Type B pancreatic cell (in vitro differentiated cells): ENCODE measurements around the gene BCAS3. TPM values are rescaled to one million over a fixed set of nuclear protein-coding genes. Genes with fewer than 3 reads are reported as not detected.

Source experiments
- DNase-seq: peaks from one replicate; pipeline ENCODE4 v3.0.0; 2021; ENCODE audit warnings: mixed read lengths; ENCODE audit not compliant: unreplicated experiment; ENCODE audit errors: extremely low spot score
- H3K27ac Mint-ChIP-seq: 2 replicates; pipeline ENCODE4 v1.8.0; 2021; ENCODE audit warnings: mild to moderate bottlenecking, mixed read lengths
- H3K27me3 Mint-ChIP-seq: 2 replicates; pipeline ENCODE4 v1.8.0; 2021; ENCODE audit warnings: mixed read lengths
- H3K36me3 Mint-ChIP-seq: 2 replicates; pipeline ENCODE4 v1.8.0; 2021; ENCODE audit warnings: mixed read lengths
- H3K4me1 Mint-ChIP-seq: one replicate; pipeline ENCODE4 v1.8.0; 2021; ENCODE audit warnings: mixed read lengths; ENCODE audit not compliant: unreplicated experiment
- H3K4me3 Mint-ChIP-seq: 2 replicates; pipeline ENCODE4 v1.8.0; 2021; ENCODE audit warnings: mild to moderate bottlenecking, mixed read lengths
- H3K9me3 Mint-ChIP-seq: 2 replicates; pipeline ENCODE4 v1.8.0; 2021; ENCODE audit warnings: mixed read lengths
- CTCF ChIP-seq: fragments of 200-600 bp; sonication (generic); conservative IDR thresholded peaks from 2 replicates; pipeline ENCODE4 v1.5.0; 2021; ENCODE audit warnings: antibody characterized with exemption, mild to moderate bottlenecking
- total RNA-seq: library from RNA; stranded (reverse); gene quantifications from 2 replicates; pipeline ENCODE4 v1.2.1, GENCODE V29; 2021; ENCODE audit warnings: low replicate concordance

The BCAS3 gene
- total RNA-seq, 1 donor from 2014 or later = 23.0 TPM

DNA sequence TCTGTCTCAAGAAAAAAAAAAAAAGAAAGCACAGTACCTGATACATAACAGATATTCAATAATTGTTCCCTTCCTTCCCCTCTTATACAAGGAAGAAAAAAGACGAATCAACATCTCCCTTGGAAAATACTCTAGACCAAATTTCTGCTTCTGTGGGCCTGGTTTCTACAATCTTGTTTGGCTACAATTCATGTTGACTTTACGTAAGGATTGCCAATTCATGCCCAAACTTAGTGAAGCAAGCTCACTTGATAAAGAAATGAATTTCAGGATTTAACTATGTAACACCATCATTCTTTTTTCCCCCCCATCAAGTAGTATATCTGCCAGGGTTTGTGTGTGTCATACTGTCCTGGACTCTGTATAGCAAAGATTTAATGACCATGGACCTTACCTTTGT, 587.7 kb downstream of the BCAS3 start:
- no peak overlapping the region for H3K4me3 Mint-ChIP-seq
- H3K27ac Mint-ChIP-seq = no peak overlapping the region
- peaks cover 21% of the 10 kb centered on the region for H3K4me1 Mint-ChIP-seq
- H3K36me3 Mint-ChIP-seq = no peaks in the 10 kb centered on the region
- DNase-seq = no peak
- no peaks in the 10 kb centered on the region for H3K9me3 Mint-ChIP-seq
- TF ChIP-seq CTCF = no peak
- no peaks in the 10 kb centered on the region for H3K27me3 Mint-ChIP-seq

- no peak for DNase-seq
- no peaks in the 10 kb centered on the region for H3K36me3 Mint-ChIP-seq
- no peaks in the 10 kb centered on the region for H3K9me3 Mint-ChIP-seq
Observed at GRCh38 chr17:61267847-61268246, 590.2 kb downstream of the BCAS3 start.

GRCh38 chr17:61275395-61275794, 597.7 kb downstream of the BCAS3 start:
- no peak for DNase-seq
- H3K4me1 Mint-ChIP-seq = peaks cover 9% of the 10 kb centered on the region
- no peak for TF ChIP-seq CTCF
- no peaks in the 10 kb centered on the region for H3K27me3 Mint-ChIP-seq
- H3K27ac Mint-ChIP-seq = no peak overlapping the region
- no peaks in the 10 kb centered on the region for H3K9me3 Mint-ChIP-seq
- no peak overlapping the region for H3K4me3 Mint-ChIP-seq
- H3K36me3 Mint-ChIP-seq = no peaks in the 10 kb centered on the region

More at GRCh38 chr17:61267847-61268246, 590.2 kb downstream of the BCAS3 start:
- TF ChIP-seq CTCF = no peak
- Mint-ChIP-seq H3K27me3 (no peaks in the 10 kb centered on the region), H3K4me3 (no peak overlapping the region), H3K27ac (no peak overlapping the region), H3K4me1 (peaks cover 9% of the 10 kb centered on the region)

- TF ChIP-seq CTCF = no peak
- no peak overlapping the region for H3K27ac Mint-ChIP-seq
- no peak overlapping the region for H3K4me3 Mint-ChIP-seq
- peaks cover 9% of the 10 kb centered on the region for H3K4me1 Mint-ChIP-seq
- DNase-seq = no peak
- H3K9me3 Mint-ChIP-seq = no peaks in the 10 kb centered on the region
- no peaks in the 10 kb centered on the region for H3K27me3 Mint-ChIP-seq
- no peaks in the 10 kb centered on the region for H3K36me3 Mint-ChIP-seq
Observed at GRCh38 chr17:61276806-61277205, 599.2 kb downstream of the BCAS3 start.

DNA sequence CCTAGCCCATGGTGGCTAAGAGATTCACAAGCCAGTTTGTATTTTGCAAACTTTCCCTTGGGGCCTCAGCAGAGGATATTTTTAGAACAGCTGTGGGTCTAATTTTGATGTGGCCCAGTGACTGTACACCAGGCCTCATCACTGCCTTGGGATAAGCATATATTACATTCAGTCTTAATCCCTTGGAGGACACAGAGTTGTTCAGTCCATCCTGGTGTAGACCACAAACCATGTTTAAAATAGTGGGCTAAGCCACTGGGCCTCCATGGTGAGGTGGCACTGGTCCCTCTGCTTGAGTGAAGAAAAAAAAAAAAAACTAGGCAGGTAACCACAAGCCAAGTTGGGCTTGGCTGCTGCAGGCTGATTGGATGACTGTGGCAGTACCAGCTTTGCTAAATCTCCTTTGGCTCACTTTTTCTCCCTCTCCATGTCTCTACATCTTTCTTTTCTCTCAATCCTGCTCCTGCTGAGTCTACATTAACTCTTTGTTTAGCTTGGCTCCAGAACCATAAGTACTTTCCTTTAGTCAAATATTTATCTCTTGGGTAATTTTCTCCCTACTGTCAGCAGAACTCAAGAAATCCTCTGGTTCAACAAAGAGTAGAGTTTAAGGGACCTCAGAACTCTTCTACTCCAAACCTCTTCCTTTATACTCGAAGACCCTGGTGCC, 602.0 kb downstream of the BCAS3 start:
- H3K27me3 Mint-ChIP-seq = no peaks in the 10 kb centered on the region
- TF ChIP-seq CTCF = no peak
- no peak for DNase-seq
- no peak overlapping the region for H3K27ac Mint-ChIP-seq
- no peaks in the 10 kb centered on the region for H3K36me3 Mint-ChIP-seq
- peaks cover 6% of the 10 kb centered on the region for H3K9me3 Mint-ChIP-seq
- H3K4me3 Mint-ChIP-seq = no peak overlapping the region
- peaks cover 10% of the 10 kb centered on the region for H3K4me1 Mint-ChIP-seq
